Smooth muscle cell (in vitro differentiated cells): Measurements from ENCODE around the gene CLIC5. TPM values are rescaled to one million over a fixed set of nuclear protein-coding genes. Genes with fewer than 3 reads are reported as not detected.

Experiments
- DNase-seq: peaks from one replicate; lab custom pipeline; 2025; ENCODE audit not compliant: unreplicated experiment; lab: John Stamatoyannopoulos, UW
- H2AFZ ChIP-seq: fragments of 200-600 bp; sonication (generic); 2 replicates; pipeline ENCODE4 v1.6.0; 2016; ENCODE audit warnings: antibody characterized with exemption, low read depth, mild to moderate bottlenecking
- H3F3A ChIP-seq: fragments of 200-600 bp; sonication (generic); 2 replicates; pipeline ENCODE4 v1.6.0; 2017; ENCODE audit warnings: antibody characterized with exemption, low read depth
- H3K27ac ChIP-seq: fragments of 200-600 bp; sonication (generic); 2 replicates; pipeline ENCODE4 v1.5.1; 2016; ENCODE audit warnings: low read depth, mild to moderate bottlenecking
- H3K27me3 ChIP-seq: fragments of 200-600 bp; sonication (generic); 2 replicates; pipeline ENCODE4 v1.6.1; 2016; ENCODE audit warnings: low read depth, mild to moderate bottlenecking
- H3K36me3 ChIP-seq: fragments of 200-600 bp; sonication (generic); 2 replicates; pipeline ENCODE4 v1.5.1; 2016; ENCODE audit warnings: low read depth
- H3K4me1 ChIP-seq: fragments of 200-600 bp; sonication (generic); 2 replicates; pipeline ENCODE4 v1.5.1; 2016; ENCODE audit warnings: low read depth
- H3K4me2 ChIP-seq: fragments of 200-600 bp; sonication (generic); 2 replicates; pipeline ENCODE4 v1.6.0; 2016; ENCODE audit warnings: mild to moderate bottlenecking
- H3K4me3 ChIP-seq: fragments of 200-600 bp; sonication (generic); 2 replicates; pipeline ENCODE4 v1.5.1; 2016; ENCODE audit warnings: mild to moderate bottlenecking
- H3K79me2 ChIP-seq: fragments of 200-600 bp; sonication (generic); 2 replicates; pipeline ENCODE4 v1.6.0; 2016; ENCODE audit warnings: low read depth, mild to moderate bottlenecking
- H3K9ac ChIP-seq: fragments of 200-600 bp; sonication (generic); 2 replicates; pipeline ENCODE4 v1.6.0; 2016; ENCODE audit warnings: low read depth
- H3K9me3 ChIP-seq: fragments of 200-600 bp; sonication (generic); replicated peaks from 2 replicates; pipeline ENCODE4 v1.5.1; 2016; ENCODE audit warnings: low read depth
- H4K20me1 ChIP-seq: fragments of 200-600 bp; sonication (generic); 2 replicates; pipeline ENCODE4 v1.6.0; 2016; ENCODE audit warnings: low read depth
- WGBS: methylation state at CpG from one replicate; pipeline ENCODE4 v1.1.7; 2016; ENCODE audit warnings: low lambda C conversion rate; 5-methylcytosine and 5-hydroxymethylcytosine counted together
- polyA plus RNA-seq: library from polyadenylated mRNA; unstranded; fragments of >200 nt; fragmentation: Nextera tagmentation; extraction: Ambion mirVana; gene quantifications from 2 replicates; pipeline ENCODE4 v1.2.1, GENCODE V29; 2016
- total RNA-seq: library from RNA; depleted of rRNA; stranded (reverse); fragments of >200 nt; gene quantifications from 2 replicates; pipeline ENCODE4 v1.2.3, GENCODE V29; 2014
- TF ChIP-seq, protein P1 (sequence below): fragments of 200-600 bp; sonication (generic); IDR thresholded peaks from 2 replicates; pipeline ENCODE4 v1.5.1; 2017; ENCODE audit warnings: borderline replicate concordance, mild to moderate bottlenecking, antibody characterized with exemption; ENCODE audit not compliant: insufficient read depth, poor library complexity, severe bottlenecking

CLIC5 gene
- total and polyA plus RNA-seq, 2 experiments from 2014 or later: 0.97 to 4.4 TPM

DNA sequence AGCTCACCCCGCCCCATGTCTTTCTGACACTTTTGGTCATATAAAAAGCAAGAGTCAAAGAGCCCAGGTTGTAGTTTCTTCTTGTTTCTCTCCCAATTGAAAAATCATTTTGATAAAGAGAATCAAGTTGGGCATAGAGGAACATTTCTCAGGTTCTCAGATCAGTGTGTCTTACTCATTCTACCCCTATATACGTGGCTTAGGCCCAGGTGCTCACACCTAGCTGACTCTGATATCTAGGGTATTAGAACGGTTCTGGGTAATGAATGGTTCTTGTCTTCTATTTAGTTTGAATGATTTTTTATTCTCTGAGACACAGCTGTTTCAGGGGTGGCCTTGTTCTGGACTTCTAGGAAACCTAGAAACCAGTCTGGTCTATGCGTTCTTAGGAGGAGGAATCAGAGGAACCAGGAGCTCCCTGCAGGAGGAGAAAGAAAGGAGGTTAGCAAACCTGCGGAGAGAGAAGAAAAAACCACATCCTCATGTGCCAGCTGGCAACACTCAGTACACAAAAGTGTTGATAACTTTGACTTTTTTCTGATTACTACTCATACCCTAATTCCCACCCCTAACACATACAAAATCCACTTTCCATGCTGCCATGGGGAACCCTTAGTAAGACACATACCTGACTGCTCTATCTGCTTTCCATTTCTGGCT, 178.0 kb downstream of the CLIC5 start:
- Histone ChIP-seq H3K79me2 (no peaks in the 10 kb centered on the region), H3K4me2 (no peak overlapping the region), H3K9ac (no peak overlapping the region), H3F3A (no peaks in the 10 kb centered on the region), H3K36me3 (no peaks in the 10 kb centered on the region), H4K20me1 (no peaks in the 10 kb centered on the region), H3K9me3 (no peaks in the 10 kb centered on the region), H3K4me1 (no peaks in the 10 kb centered on the region), H3K27ac (no peak overlapping the region), H3K4me3 (no peak overlapping the region), H3K27me3 (no peaks in the 10 kb centered on the region), H2AFZ (no peak overlapping the region)
- 97% methylated on average over 5 of the region's 5 CpGs for WGBS
- DNase-seq: no peak
- TF ChIP-seq, protein P1, sequence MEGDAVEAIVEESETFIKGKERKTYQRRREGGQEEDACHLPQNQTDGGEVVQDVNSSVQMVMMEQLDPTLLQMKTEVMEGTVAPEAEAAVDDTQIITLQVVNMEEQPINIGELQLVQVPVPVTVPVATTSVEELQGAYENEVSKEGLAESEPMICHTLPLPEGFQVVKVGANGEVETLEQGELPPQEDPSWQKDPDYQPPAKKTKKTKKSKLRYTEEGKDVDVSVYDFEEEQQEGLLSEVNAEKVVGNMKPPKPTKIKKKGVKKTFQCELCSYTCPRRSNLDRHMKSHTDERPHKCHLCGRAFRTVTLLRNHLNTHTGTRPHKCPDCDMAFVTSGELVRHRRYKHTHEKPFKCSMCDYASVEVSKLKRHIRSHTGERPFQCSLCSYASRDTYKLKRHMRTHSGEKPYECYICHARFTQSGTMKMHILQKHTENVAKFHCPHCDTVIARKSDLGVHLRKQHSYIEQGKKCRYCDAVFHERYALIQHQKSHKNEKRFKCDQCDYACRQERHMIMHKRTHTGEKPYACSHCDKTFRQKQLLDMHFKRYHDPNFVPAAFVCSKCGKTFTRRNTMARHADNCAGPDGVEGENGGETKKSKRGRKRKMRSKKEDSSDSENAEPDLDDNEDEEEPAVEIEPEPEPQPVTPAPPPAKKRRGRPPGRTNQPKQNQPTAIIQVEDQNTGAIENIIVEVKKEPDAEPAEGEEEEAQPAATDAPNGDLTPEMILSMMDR: no peak

DNA sequence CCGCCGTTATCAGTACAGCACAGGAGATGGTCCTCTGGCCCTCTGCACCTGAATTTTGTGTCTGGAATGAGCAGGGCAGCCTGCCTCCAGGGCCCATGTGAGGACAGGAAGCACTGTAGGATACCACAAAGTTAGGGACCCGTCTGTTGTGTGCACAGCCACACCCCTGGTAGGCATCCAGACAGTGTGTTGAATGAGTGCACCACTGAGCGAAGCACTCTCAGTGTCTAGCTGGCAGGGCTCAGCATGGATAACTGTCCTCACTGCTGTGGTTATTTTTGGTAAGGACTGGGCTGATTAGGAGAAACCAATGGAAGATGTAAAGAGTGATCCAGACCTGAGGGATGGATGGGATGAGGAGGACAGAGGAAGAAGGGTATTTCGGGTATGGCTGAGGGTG, 178.7 kb downstream of the CLIC5 start:
- H3K4me2 ChIP-seq: no peak overlapping the region
- TF ChIP-seq, protein P1: no peak
- H2AFZ ChIP-seq: no peak overlapping the region
- H3K9ac ChIP-seq: no peak overlapping the region
- no peaks in the 10 kb centered on the region for H3K79me2 ChIP-seq
- H4K20me1 ChIP-seq: no peaks in the 10 kb centered on the region
- H3K4me1 ChIP-seq: no peaks in the 10 kb centered on the region
- no peaks in the 10 kb centered on the region for H3F3A ChIP-seq
- H3K4me3 ChIP-seq: no peak overlapping the region
- 85% methylated on average over 5 of the region's 5 CpGs for WGBS
- no peaks in the 10 kb centered on the region for H3K9me3 ChIP-seq
- H3K36me3 ChIP-seq: no peaks in the 10 kb centered on the region
- DNase-seq: no peak
- H3K27me3 ChIP-seq: no peaks in the 10 kb centered on the region
- no peak overlapping the region for H3K27ac ChIP-seq

DNA sequence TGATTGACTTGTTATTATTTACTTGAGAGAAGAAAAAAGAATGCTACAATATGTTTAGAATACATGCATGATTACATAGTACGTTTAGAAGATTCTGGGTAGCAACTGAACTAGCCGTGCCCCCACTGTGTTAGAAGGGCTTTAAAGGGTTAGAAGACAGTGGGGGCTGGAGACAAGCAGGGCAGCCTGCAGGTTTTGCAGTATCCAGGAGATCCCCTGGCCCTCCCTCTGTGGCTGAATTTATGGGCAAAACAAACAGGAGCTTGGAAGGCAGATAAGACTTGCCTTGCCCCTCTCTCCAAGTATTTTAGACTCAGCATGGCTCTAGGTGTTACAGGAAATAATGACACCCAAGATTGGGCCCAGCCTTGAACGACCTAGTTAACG, 179.2 kb downstream of the CLIC5 start:
- TF ChIP-seq, protein P1: no peak
- no peak overlapping the region for H2AFZ ChIP-seq
- no peak for DNase-seq
- H4K20me1 ChIP-seq: no peaks in the 10 kb centered on the region
- no peaks in the 10 kb centered on the region for H3K9me3 ChIP-seq
- 90% methylated on average over 4 of the region's 4 CpGs for WGBS
- no peaks in the 10 kb centered on the region for H3F3A ChIP-seq
- no peaks in the 10 kb centered on the region for H3K36me3 ChIP-seq
- H3K4me3 ChIP-seq: no peak overlapping the region
- no peak overlapping the region for H3K9ac ChIP-seq
- H3K27ac ChIP-seq: no peak overlapping the region
- no peak overlapping the region for H3K4me2 ChIP-seq
- no peaks in the 10 kb centered on the region for H3K79me2 ChIP-seq
- no peaks in the 10 kb centered on the region for H3K27me3 ChIP-seq
- H3K4me1 ChIP-seq: no peaks in the 10 kb centered on the region
